ENCODE measurements around the gene FAM219B. TPM values are rescaled to one million over a fixed set of nuclear protein-coding genes. Genes with fewer than 3 reads are reported as not detected.

FAM219B gene
- total RNA-seq, 2 experiments from 2014 or later: 21.5 to 26.8 TPM

GRCh38 chr15:74884428-74885223, 22.0 kb downstream of the FAM219B start:
- intact Hi-C loops (cut with DNase I, micrococcal nuclease): no loop called here
- Mint-ChIP-seq H3K27ac (no peak overlapping the region), H3K4me1 (ENCODE audit: low read depth) (peaks cover 7% of the 10 kb centered on the region), H3K27me3 (no peaks in the 10 kb centered on the region), H3K9me3 (no peaks in the 10 kb centered on the region), H3K36me3 (ENCODE audit: low read depth) (no peaks in the 10 kb centered on the region), H3K4me3 (no peak overlapping the region)
- no peaks in the 10 kb centered on the region for H3K27me3 ChIP-seq (ENCODE audit: control insufficient read depth in 1 of 2, insufficient read depth in 2 of 2, low read length in 2 of 2)
- no peak overlapping the region for H3K4me3 ChIP-seq (ENCODE audit: low read length)
- ATAC-seq (ENCODE audit: poor library complexity) (no peak), DNase-seq (no peak)
- H3K36me3 ChIP-seq (ENCODE audit: insufficient read depth, low read length): no peaks in the 10 kb centered on the region
- H3K9me3 ChIP-seq (ENCODE audit: control insufficient read depth in 1 of 2, insufficient read depth in 1 of 2, low read length in 2 of 2): peaks cover 0 to 3% of the 10 kb centered on the region in 2 experiments
- peaks cover 23% of the 10 kb centered on the region for H3K4me1 ChIP-seq (ENCODE audit: insufficient read depth, low read length)
- H3K27ac ChIP-seq (ENCODE audit: low read depth in 1 of 2, low read length in 2 of 2): no peak overlapping the region
- CTCF ChIA-PET: interaction anchor here (1.1 to 1.5 kb wide), 3 partner anchors 14 to 17 kb away, joined by 4 to 5 read pairs (median 4); no protein-coding TSS in a partner anchor
- POLR2A ChIA-PET: interaction anchor here (1.6 to 2.6 kb wide), 2 partner anchors 11 to 17 kb away, joined by 4 to 9 read pairs; partner anchors contain the start of gene SCAMP2
- TF ChIP-seq CTCF (IDR thresholded peaks at IDR 0.05): no peak

GRCh38 chr15:74882528-74882927, 24.1 kb downstream of the FAM219B start:
- Mint-ChIP-seq H3K4me3 (no peak overlapping the region), H3K27ac (no peak overlapping the region), H3K27me3 (no peaks in the 10 kb centered on the region), H3K4me1 (ENCODE audit: low read depth) (no peaks in the 10 kb centered on the region), H3K36me3 (ENCODE audit: low read depth) (no peaks in the 10 kb centered on the region), H3K9me3 (no peaks in the 10 kb centered on the region)
- ATAC-seq (ENCODE audit: poor library complexity) (no peak), DNase-seq (no peak)
- Histone ChIP-seq H3K36me3 (ENCODE audit: insufficient read depth, low read length) (no peaks in the 10 kb centered on the region), H3K4me3 (ENCODE audit: low read length) (no peak overlapping the region), H3K27me3 (ENCODE audit: control insufficient read depth in 1 of 2, insufficient read depth in 2 of 2, low read length in 2 of 2) (no peaks in the 10 kb centered on the region), H3K4me1 (ENCODE audit: insufficient read depth, low read length) (peaks cover 12% of the 10 kb centered on the region), H3K9me3 (ENCODE audit: control insufficient read depth in 1 of 2, insufficient read depth in 1 of 2, low read length in 2 of 2) (peaks cover 0 to 3% of the 10 kb centered on the region in 2 experiments), H3K27ac (ENCODE audit: low read depth in 1 of 2, low read length in 2 of 2) (no peak overlapping the region)
- intact Hi-C loops (cut with DNase I, micrococcal nuclease): no loop called here
- POLR2A ChIA-PET: interaction anchor here (0.9 to 2.6 kb wide), 2 partner anchors 9 to 24 kb away, joined by 3 to 9 read pairs; partner anchors contain the start of gene SCAMP2
- CTCF ChIA-PET: interaction anchor here (0.8 to 1.5 kb wide), 2 partner anchors 19 to 95 kb away, joined by 3 to 5 read pairs; no protein-coding TSS in a partner anchor
- no peak for TF ChIP-seq CTCF (IDR thresholded peaks at IDR 0.05)

GRCh38 chr15:74878273-74878672, 28.4 kb downstream of the FAM219B start:
- TF ChIP-seq CTCF (IDR thresholded peaks at IDR 0.05): no peak
- H3K36me3 ChIP-seq (ENCODE audit: insufficient read depth, low read length): no peaks in the 10 kb centered on the region
- Mint-ChIP-seq H3K4me1 (ENCODE audit: low read depth) (peaks cover 5% of the 10 kb centered on the region), H3K9me3 (no peaks in the 10 kb centered on the region), H3K27me3 (no peaks in the 10 kb centered on the region), H3K4me3 (no peak overlapping the region), H3K27ac (no peak overlapping the region), H3K36me3 (ENCODE audit: low read depth) (peaks cover 4% of the 10 kb centered on the region)
- ChIA-PET POLR2A (no interaction called here), CTCF (no interaction called here)
- intact Hi-C loops (cut with DNase I, micrococcal nuclease): no loop called here
- H3K27me3 ChIP-seq (ENCODE audit: control insufficient read depth in 1 of 2, insufficient read depth in 2 of 2, low read length in 2 of 2): no peaks in the 10 kb centered on the region
- DNase-seq (no peak), ATAC-seq (ENCODE audit: poor library complexity) (no peak)
- H3K9me3 ChIP-seq (ENCODE audit: control insufficient read depth in 1 of 2, insufficient read depth in 1 of 2, low read length in 2 of 2): peaks cover 0 to 3% of the 10 kb centered on the region in 2 experiments
- no peak overlapping the region for H3K4me3 ChIP-seq (ENCODE audit: low read length)
- H3K4me1 ChIP-seq (ENCODE audit: insufficient read depth, low read length): peaks cover 8% of the 10 kb centered on the region
- H3K27ac ChIP-seq (ENCODE audit: low read depth in 1 of 2, low read length in 2 of 2): no peak overlapping the region
